ENCODE measurements around the gene ZNF608. TPM values are rescaled to one million over a fixed set of nuclear protein-coding genes. Genes with fewer than 3 reads are reported as not detected.

Gene ZNF608, protein sequence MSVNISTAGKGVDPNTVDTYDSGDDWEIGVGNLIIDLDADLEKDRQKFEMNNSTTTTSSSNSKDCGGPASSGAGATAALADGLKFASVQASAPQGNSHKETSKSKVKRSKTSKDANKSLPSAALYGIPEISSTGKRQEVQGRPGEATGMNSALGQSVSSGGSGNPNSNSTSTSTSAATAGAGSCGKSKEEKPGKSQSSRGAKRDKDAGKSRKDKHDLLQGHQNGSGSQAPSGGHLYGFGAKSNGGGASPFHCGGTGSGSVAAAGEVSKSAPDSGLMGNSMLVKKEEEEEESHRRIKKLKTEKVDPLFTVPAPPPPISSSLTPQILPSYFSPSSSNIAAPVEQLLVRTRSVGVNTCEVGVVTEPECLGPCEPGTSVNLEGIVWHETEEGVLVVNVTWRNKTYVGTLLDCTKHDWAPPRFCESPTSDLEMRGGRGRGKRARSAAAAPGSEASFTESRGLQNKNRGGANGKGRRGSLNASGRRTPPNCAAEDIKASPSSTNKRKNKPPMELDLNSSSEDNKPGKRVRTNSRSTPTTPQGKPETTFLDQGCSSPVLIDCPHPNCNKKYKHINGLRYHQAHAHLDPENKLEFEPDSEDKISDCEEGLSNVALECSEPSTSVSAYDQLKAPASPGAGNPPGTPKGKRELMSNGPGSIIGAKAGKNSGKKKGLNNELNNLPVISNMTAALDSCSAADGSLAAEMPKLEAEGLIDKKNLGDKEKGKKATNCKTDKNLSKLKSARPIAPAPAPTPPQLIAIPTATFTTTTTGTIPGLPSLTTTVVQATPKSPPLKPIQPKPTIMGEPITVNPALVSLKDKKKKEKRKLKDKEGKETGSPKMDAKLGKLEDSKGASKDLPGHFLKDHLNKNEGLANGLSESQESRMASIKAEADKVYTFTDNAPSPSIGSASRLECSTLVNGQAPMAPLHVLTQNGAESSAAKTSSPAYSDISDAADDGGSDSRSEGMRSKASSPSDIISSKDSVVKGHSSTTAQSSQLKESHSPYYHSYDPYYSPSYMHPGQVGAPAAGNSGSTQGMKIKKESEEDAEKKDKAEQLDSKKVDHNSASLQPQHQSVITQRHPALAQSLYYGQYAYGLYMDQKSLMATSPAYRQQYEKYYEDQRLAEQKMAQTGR (N-terminal part only)
- polyA plus RNA-seq (2012; ENCODE audit: missing spikeins) = 12.9 TPM

DNA sequence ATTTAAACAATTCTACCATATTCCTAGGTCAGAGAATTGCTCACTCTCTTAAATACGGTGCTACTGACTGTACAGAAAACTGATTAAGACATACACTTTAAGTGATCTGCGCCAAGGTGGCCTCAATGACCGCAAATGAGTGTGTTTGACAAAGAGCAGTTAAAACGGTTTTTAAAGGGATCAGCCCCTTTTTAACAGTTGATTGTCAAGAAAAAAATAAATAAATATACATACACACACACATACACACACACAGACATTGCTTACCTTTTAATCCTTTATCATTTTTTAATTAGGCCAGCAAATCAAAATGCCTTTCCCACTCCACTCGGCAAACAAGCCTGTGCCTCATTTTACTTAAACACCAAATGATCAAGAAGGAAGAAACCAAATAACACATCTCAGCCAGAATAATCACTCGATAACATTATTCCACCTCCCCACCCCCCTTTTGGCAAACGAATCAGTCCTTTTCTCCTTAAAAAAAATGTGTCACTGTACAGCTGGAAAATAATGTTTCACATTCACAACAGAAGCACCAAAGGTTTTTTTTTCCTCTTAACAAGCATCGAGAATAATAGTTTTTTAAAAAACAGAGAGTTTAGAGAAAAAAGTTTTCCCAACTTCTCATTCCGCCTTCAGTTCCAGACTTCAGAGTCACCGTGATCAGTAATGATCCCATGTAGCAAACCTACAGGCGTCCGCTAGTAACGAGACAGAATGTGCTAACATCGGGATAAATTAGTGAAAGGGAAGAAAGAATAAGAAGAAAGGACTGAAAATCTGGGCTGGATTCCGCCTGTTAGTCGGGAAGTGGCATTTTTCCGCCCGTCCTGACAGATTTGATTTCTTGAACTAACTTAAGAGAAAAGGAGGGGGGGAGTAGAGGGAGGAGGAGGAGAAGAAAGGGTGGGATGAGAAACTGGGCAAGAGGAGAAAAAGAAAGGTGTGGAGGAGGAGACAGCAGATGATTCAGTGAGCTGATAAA, at the start of gene ZNF608:
Gene ZNF608, minus strand, starts transcription at position 712 of the 988 bp plus-strand sequence. CDS start 1,650 bp downstream, outside the sequence.
- TF ChIP-seq POLR2AphosphoS5 (IDR thresholded peaks at IDR 0.05; ENCODE audit: low read depth, low read length) (no peak), POLR2A (IDR thresholded peaks at IDR 0.05; ENCODE audit: low read depth, low read length) (no peak), TAF1 (IDR thresholded peaks at IDR 0.05; ENCODE audit: borderline replicate concordance, low read depth, low read length) (no peak)
- no peak for DNase-seq (ENCODE audit: insufficient read length)
- FAIRE-seq = peak; percentile 42

DNA sequence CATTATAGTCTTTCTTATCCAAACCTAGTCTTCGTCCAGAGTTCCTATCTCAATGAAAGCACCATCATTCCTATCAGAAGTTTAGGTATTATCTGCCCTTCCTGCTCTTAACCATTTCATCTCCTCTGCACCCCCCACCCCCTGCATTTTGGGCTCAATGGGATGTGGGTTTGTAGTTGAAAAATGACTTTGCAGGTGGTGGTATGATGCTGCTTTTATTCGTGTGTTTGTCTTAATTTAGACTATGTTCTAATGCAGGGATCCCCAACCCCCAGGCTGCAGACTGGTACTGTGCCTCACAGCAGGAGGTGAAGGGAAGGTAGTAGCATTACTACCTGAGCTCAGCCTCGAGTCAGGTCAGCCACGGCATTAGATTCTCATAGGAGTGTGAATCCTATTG, 49.4 kb upstream of the ZNF608 start:
- no peak for TF ChIP-seq TAF1 (IDR thresholded peaks at IDR 0.05; ENCODE audit: borderline replicate concordance, low read depth, low read length)
- no peak for TF ChIP-seq POLR2AphosphoS5 (IDR thresholded peaks at IDR 0.05; ENCODE audit: low read depth, low read length)
- peak; percentile 83 for FAIRE-seq
- DNase-seq (ENCODE audit: insufficient read length) = no peak

DNA sequence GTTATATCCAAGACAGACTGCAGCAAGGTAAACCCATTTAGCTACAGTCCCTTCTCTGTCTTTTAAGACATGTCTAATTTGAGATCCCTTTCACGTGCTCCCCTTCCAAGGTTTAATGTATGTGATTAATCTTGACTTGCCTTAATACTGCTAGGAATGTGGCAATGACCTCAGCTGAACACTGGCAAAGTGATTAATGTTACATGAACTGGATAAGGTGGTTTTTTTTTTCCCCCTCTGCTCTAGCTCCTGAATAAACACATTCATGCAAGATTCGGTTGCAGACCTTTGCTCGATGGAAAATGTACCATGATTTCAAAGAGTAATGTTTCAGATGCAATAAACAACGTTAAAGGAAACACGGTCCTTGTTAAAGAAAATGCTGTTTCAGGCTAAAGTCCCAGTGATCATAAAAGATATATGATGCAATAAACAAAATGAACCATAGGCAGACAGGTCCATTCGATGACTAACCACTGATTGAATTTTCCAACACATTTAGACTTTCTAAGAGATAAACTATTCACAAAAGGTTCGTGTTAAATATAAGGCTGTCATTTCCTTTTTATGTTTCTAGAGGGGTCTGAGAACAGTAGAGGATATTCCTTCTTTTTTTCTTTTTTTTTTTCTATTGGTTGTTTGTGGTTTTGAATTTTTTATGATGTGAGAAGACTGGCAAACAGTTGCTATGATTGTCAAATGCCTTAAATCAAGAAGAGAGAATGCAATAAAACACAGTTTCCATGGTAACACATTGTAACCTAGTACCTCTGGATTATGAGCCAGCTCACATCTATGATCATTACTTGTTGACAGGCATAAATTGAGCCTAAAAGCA, 44.7 kb upstream of the ZNF608 start:
- FAIRE-seq (no peak), DNase-seq (ENCODE audit: insufficient read length) (no peak)
- TF ChIP-seq POLR2A (IDR thresholded peaks at IDR 0.05; ENCODE audit: low read depth, low read length) (no peak), POLR2AphosphoS5 (IDR thresholded peaks at IDR 0.05; ENCODE audit: low read depth, low read length) (no peak), TAF1 (IDR thresholded peaks at IDR 0.05; ENCODE audit: borderline replicate concordance, low read depth, low read length) (no peak)

DNA sequence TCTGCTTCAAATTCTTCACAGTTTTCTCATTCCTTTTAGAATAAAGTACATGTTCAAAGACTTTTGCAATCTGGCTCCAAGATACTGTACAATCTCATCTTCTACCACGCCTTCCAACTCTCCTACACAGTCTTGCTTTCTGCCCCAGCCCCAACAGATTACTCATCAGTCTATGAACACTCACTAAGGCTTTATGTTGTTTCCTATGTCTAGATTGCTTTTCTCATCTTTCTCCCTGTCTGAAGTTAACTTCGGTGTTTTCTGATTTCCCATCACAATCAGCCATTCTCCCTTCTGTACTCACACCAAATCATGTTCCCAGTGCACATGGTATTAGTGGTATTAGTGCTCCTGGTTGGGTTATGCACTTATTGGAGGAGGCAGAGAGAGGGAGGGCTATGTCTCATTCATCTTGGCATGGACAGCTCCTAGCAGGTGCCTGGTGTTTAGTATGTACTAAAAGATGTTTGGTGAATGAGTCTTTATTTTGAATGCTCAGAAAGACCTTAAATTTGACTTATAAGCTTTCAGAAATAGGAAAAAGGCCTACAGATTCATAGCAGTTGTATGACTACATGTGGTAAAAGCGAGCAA, 44.0 kb upstream of the ZNF608 start:
- TF ChIP-seq POLR2AphosphoS5 (IDR thresholded peaks at IDR 0.05; ENCODE audit: low read depth, low read length) (no peak), TAF1 (IDR thresholded peaks at IDR 0.05; ENCODE audit: borderline replicate concordance, low read depth, low read length) (no peak), POLR2A (IDR thresholded peaks at IDR 0.05; ENCODE audit: low read depth, low read length) (no peak)
- FAIRE-seq = no peak
- no peak for DNase-seq (ENCODE audit: insufficient read length)

DNA sequence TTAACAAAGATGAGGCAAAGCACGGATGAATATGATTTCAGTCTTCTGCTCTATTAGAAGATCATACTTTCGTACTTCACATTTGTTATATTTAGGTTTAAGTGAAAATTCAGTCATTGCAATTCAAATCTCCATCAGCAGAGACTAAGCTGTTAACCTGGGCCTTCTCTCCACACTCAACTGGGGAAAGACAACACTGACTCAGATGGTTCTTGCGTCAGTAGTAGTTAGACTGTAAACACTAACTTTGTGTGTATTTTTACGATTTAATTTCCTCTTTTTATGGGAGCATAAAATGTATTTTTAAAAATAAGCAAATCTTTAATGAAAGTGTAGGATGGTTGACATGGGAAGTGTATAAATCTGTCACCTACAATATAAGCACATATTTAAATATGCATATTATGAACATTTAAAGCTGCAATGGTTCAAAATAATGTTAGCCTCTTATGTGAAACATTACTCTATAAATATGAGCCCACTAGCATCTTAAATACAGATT, 42.7 kb upstream of the ZNF608 start:
- no peak for TF ChIP-seq POLR2A (IDR thresholded peaks at IDR 0.05; ENCODE audit: low read depth, low read length)
- TF ChIP-seq POLR2AphosphoS5 (IDR thresholded peaks at IDR 0.05; ENCODE audit: low read depth, low read length) = no peak
- TF ChIP-seq TAF1 (IDR thresholded peaks at IDR 0.05; ENCODE audit: borderline replicate concordance, low read depth, low read length) = no peak

DNA sequence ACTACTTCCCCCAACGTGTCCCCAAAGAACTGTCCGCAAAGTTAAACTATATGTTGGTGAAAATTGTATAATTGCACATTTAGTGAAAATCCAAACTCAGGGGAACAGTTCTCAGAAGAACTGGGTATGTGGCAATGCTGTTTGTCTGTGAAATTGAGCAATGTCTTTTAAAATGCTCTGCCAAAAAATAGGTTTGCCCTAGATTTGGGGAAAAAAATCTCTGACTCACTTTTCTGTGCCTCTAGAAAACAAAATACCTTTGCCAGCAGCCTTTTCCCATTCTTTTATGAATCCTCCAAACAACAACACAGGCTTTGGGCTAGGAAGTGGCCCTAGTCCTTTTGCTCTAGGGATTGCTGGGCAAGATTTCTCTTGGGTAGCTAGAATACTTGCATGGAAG, 37.4 kb upstream of the ZNF608 start:
- no peak for FAIRE-seq
- DNase-seq (ENCODE audit: insufficient read length) = no peak
- TF ChIP-seq POLR2AphosphoS5 (IDR thresholded peaks at IDR 0.05; ENCODE audit: low read depth, low read length) (no peak), POLR2A (IDR thresholded peaks at IDR 0.05; ENCODE audit: low read depth, low read length) (no peak), TAF1 (IDR thresholded peaks at IDR 0.05; ENCODE audit: borderline replicate concordance, low read depth, low read length) (no peak)

More for the DNA sequence above, 42.7 kb upstream of the ZNF608 start:
- DNase-seq (ENCODE audit: insufficient read length) = no peak
- FAIRE-seq = no peak

DNA sequence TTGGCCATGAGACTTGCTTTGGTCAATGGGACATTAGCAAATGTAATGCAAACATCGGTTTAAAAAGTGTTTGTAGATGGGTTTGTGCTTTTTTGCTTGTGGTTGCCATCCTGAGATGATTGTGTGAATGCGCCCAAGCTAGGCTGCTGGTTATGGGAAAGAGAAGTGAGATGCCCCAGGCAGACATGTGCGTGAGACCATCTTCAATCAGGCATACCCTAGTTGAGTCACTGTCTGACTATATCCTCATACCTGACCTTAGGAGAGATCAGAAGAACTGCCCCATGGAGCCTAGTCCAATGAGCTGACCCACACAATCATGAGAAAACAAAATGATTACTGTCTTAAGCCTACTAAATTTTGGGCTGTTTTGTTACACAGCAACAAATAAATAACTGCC, 36.8 kb upstream of the ZNF608 start:
- FAIRE-seq (no peak), DNase-seq (ENCODE audit: insufficient read length) (no peak)
- TF ChIP-seq POLR2A (IDR thresholded peaks at IDR 0.05; ENCODE audit: low read depth, low read length) = no peak
- no peak for TF ChIP-seq TAF1 (IDR thresholded peaks at IDR 0.05; ENCODE audit: borderline replicate concordance, low read depth, low read length)
- no peak for TF ChIP-seq POLR2AphosphoS5 (IDR thresholded peaks at IDR 0.05; ENCODE audit: low read depth, low read length)

DNA sequence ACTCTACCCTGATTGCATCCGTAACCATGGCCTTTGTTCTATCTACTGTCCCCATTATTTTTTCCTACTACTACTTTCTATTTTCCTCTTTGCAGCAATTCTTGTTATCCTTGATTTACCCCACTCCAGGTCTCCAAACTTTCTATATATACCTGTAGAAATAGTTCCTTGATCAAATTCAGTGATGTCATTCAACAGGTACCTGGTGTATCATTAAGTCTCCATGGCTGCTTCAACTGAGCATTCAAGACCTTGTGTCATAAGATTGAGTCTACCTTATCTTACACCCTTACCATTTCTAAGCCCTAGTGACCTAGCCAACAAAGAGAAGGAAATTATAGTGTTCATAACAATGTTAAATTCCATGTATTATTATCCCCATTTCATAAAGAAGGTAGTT, 35.8 kb upstream of the ZNF608 start:
- DNase-seq (ENCODE audit: insufficient read length) (no peak), FAIRE-seq (no peak)
- TF ChIP-seq POLR2AphosphoS5 (IDR thresholded peaks at IDR 0.05; ENCODE audit: low read depth, low read length) (no peak), POLR2A (IDR thresholded peaks at IDR 0.05; ENCODE audit: low read depth, low read length) (no peak), TAF1 (IDR thresholded peaks at IDR 0.05; ENCODE audit: borderline replicate concordance, low read depth, low read length) (no peak)

DNA sequence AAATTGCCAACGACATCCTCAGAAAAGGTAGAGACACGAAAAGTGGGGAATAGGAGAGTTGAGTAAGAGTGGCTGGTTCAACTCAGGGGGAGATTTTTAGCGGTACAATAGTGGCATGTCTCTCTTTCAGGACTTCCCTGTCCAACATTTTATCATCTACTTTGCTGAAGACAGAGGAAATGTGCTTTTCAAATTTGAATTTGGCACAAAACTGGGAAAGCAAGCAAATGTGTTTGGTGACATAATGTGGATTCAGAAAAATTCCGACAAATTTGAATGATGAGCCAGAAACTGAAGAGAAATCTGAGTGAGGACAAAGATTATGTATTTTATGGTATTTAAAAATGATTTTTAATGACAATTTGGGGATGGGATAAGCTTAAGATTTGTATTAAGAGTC, 33.6 kb upstream of the ZNF608 start:
- no peak for FAIRE-seq
- no peak for DNase-seq (ENCODE audit: insufficient read length)
- TF ChIP-seq POLR2AphosphoS5 (IDR thresholded peaks at IDR 0.05; ENCODE audit: low read depth, low read length) (no peak), TAF1 (IDR thresholded peaks at IDR 0.05; ENCODE audit: borderline replicate concordance, low read depth, low read length) (no peak), POLR2A (IDR thresholded peaks at IDR 0.05; ENCODE audit: low read depth, low read length) (no peak)
